Fibroblast of skin of scalp (primary cell): ENCODE measurements around the gene ALPK3.

Experiments
- DNase-seq: peaks from one replicate; pipeline ENCODE4 v3.0.0-alpha.2; 2013

ALPK3 gene

GRCh38 chr15:84899750-84900149 is 82.6 kb downstream of the ALPK3 start:
- DNase-seq: no peak

GRCh38 chr15:84901540-84901939 is 84.4 kb downstream of the ALPK3 start:
- DNase-seq: no peak

- DNase-seq: no peak
Observed at GRCh38 chr15:84903751-84904150, 86.6 kb downstream of the ALPK3 start.

GRCh38 chr15:84904419-84904818 is 87.3 kb downstream of the ALPK3 start:
- DNase-seq: no peak

GRCh38 chr15:84905016-84905916 is 88.1 kb downstream of the ALPK3 start:
- no peak for DNase-seq

- no peak for DNase-seq
Observed at GRCh38 chr15:84907731-84908130, 90.6 kb downstream of the ALPK3 start.

GRCh38 chr15:84908564-84908963 is 91.4 kb downstream of the ALPK3 start:
- DNase-seq: no peak

GRCh38 chr15:84909029-84909428 is 91.9 kb downstream of the ALPK3 start:
- DNase-seq: no peak

- no peak for DNase-seq
Observed at GRCh38 chr15:84909782-84910181, 92.6 kb downstream of the ALPK3 start.

GRCh38 chr15:84910928-84911623 is 93.9 kb downstream of the ALPK3 start:
- no peak for DNase-seq

- DNase-seq: peak; percentile 94
Observed at GRCh38 chr15:84911879-84912660, 94.9 kb downstream of the ALPK3 start.

- no peak for DNase-seq
Observed at GRCh38 chr15:84913360-84913723, 96.2 kb downstream of the ALPK3 start.

GRCh38 chr15:84914351-84914750 is 97.2 kb downstream of the ALPK3 start:
- DNase-seq: no peak

GRCh38 chr15:84914909-84915605 is 97.9 kb downstream of the ALPK3 start:
- DNase-seq: peak; percentile 88

- DNase-seq: no peak
Observed at GRCh38 chr15:84915606-84915958, 98.4 kb downstream of the ALPK3 start.

GRCh38 chr15:84917452-84917851 is 100.3 kb downstream of the ALPK3 start:
- no peak for DNase-seq

GRCh38 chr15:84919106-84919667 is 102.0 kb downstream of the ALPK3 start:
- DNase-seq: no peak

GRCh38 chr15:84921121-84921520 is 104.0 kb downstream of the ALPK3 start:
- DNase-seq: no peak

- no peak for DNase-seq
Observed at GRCh38 chr15:84922530-84922929, 105.4 kb downstream of the ALPK3 start.
